Stomach (tissue), 9 donors: Measurements from ENCODE around the gene PRRX1. TPM values are rescaled to one million over a fixed set of nuclear protein-coding genes. Genes with fewer than 3 reads are reported as not detected.

Source experiments
- DNase-seq, 2 donors: peaks; one replicate each; pipeline versions ENCODE4 v3.0.0 to v3.0.0-alpha.2; 2013 to 2019
- H3K27ac ChIP-seq, 5 donors: fragments of 200-600 bp in 4 of 5; sonication (generic) in 4 of 5; one replicate each; pipeline ENCODE4 v1.5.1; 2013 to 2019; ENCODE audit warnings: mild to moderate bottlenecking in 1 of 5, moderate library complexity in 1 of 5
- H3K27me3 ChIP-seq, 3 donors: fragments of 200-600 bp; sonication (generic); one replicate each; pipeline ENCODE4 v1.5.1; 2017 to 2019; ENCODE audit warnings: mixed run types in 1 of 3
- H3K36me3 ChIP-seq, 4 donors: fragments of 200-600 bp; sonication (generic); 1 replicate in 3 of 4; 2 replicates in 1 of 4; pipeline ENCODE4 v1.5.1; 2016 to 2019
- H3K4me1 ChIP-seq, 4 donors: fragments of 200-600 bp; sonication (generic); one replicate each; pipeline ENCODE4 v1.5.1; 2016 to 2019
- H3K4me3 ChIP-seq, 4 donors: fragments of 200-600 bp; sonication (generic) in 3 of 4; one replicate each; pipeline ENCODE4 v1.5.1; 2016 to 2019; ENCODE audit warnings: mild to moderate bottlenecking in 1 of 4
- H3K9me3 ChIP-seq, 4 donors: fragments of 200-600 bp; sonication (generic); one replicate each; pipeline ENCODE4 v1.5.1; 2016 to 2019
- EP300 ChIP-seq: sonication (generic); formaldehyde crosslinking; IDR thresholded peaks from one replicate; pipeline ENCODE4 v1.6.1; 2017; ENCODE audit warnings: antibody characterized with exemption
- POLR2A ChIP-seq, 4 donors: fragments of 450-650 bp; IDR thresholded peaks; one replicate each; pipeline ENCODE4 v1.6.1; 2016; ENCODE audit warnings: antibody characterized with exemption in 4 of 4, control low read depth in 2 of 4, mild to moderate bottlenecking in 1 of 4, moderate library complexity in 1 of 4
- POLR2AphosphoS5 ChIP-seq, 3 donors: sonication (generic); formaldehyde crosslinking; IDR thresholded peaks; one replicate each; pipeline ENCODE4 v1.6.1; 2016; ENCODE audit warnings: antibody characterized with exemption in 3 of 3
- WGBS, 5 donors: extraction: QIAGEN DNeasy Blood & Tissue Kit in 3 of 5; methylation state at CpG; one replicate each; pipeline versions ENCODE4 v1.1.5 to v1.1.7; 2013 to 2018; 5-methylcytosine and 5-hydroxymethylcytosine counted together
- intact Hi-C: fragments of 100-400 bp; cut with DNase I; formaldehyde crosslinking; loops from one replicate; pipeline ENCODE4 v1.15.1; 2023; ENCODE audit warnings: low total_unique reads
- polyA plus RNA-seq, 3 donors: library from polyadenylated mRNA; stranded (reverse); fragments of 200-250 nt; gene quantifications; one replicate each; pipeline ENCODE4 v1.2.3, GENCODE V29; 2013
- total RNA-seq, 5 donors: library from RNA; depleted of rRNA; stranded (reverse); fragments of >200 nt; gene quantifications; one replicate each; pipeline versions ENCODE4 v1.1.0 to v1.2.3, GENCODE V29; 2014 to 2016
- TF ChIP-seq, protein P1 (sequence below), 7 experiments: fragments of 450-650 bp in 4 of 7; fragments of 200-600 bp in 3 of 7; sonication (generic) in 3 of 7; IDR thresholded peaks; one replicate each; pipeline ENCODE4 v1.5.1; 2016 to 2019; ENCODE audit warnings: antibody characterized with exemption in 7 of 7, control low read depth in 2 of 7, mild to moderate bottlenecking in 1 of 7
- donor health status: healthy with polysubstance abuse.
- donor health status: Bipolar disorder and iron deficiency.
- donor health status: healthy.

PRRX1 gene
- total and polyA plus RNA-seq, 8 donors: 0.45 to 8.3 (median 1.3) TPM

GRCh38 chr1:170703591-170703990 lies 39.7 kb downstream of the PRRX1 start:
- intact Hi-C loops: no loop called here
- Histone ChIP-seq H3K27ac (no peak overlapping the region), H3K9me3 (no peaks in the 10 kb centered on the region), H3K4me1 (no peaks in the 10 kb centered on the region), H3K36me3 (no peaks in the 10 kb centered on the region), H3K27me3 (no peaks in the 10 kb centered on the region), H3K4me3 (no peak overlapping the region)
- TF ChIP-seq, protein P1, sequence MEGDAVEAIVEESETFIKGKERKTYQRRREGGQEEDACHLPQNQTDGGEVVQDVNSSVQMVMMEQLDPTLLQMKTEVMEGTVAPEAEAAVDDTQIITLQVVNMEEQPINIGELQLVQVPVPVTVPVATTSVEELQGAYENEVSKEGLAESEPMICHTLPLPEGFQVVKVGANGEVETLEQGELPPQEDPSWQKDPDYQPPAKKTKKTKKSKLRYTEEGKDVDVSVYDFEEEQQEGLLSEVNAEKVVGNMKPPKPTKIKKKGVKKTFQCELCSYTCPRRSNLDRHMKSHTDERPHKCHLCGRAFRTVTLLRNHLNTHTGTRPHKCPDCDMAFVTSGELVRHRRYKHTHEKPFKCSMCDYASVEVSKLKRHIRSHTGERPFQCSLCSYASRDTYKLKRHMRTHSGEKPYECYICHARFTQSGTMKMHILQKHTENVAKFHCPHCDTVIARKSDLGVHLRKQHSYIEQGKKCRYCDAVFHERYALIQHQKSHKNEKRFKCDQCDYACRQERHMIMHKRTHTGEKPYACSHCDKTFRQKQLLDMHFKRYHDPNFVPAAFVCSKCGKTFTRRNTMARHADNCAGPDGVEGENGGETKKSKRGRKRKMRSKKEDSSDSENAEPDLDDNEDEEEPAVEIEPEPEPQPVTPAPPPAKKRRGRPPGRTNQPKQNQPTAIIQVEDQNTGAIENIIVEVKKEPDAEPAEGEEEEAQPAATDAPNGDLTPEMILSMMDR (IDR thresholded peaks at IDR 0.05): no peak
- no peak for TF ChIP-seq POLR2A (IDR thresholded peaks at IDR 0.05)
- no peak for DNase-seq
- WGBS, 5 donors: 77 to 87% (median 81%) methylated on average over 2 of the region's 2 CpGs

GRCh38 chr1:170704256-170704655 lies 40.3 kb downstream of the PRRX1 start:
- Histone ChIP-seq H3K27me3 (no peaks in the 10 kb centered on the region), H3K27ac (no peak overlapping the region), H3K9me3 (no peaks in the 10 kb centered on the region), H3K4me1 (no peaks in the 10 kb centered on the region), H3K36me3 (no peaks in the 10 kb centered on the region), H3K4me3 (no peak overlapping the region)
- intact Hi-C loops: no loop called here
- DNase-seq: no peak
- TF ChIP-seq, protein P1 (IDR thresholded peaks at IDR 0.05): no peak
- TF ChIP-seq EP300: no peak
- TF ChIP-seq POLR2AphosphoS5 (IDR thresholded peaks at IDR 0.05): no peak
- TF ChIP-seq POLR2A (IDR thresholded peaks at IDR 0.05): no peak
- 76 to 91% (median 87%) methylated on average over 3 of the region's 3 CpGs for WGBS, 5 donors

GRCh38 chr1:170705981-170706380 lies 42.0 kb downstream of the PRRX1 start:
- Histone ChIP-seq H3K4me3 (no peak overlapping the region), H3K36me3 (no peaks in the 10 kb centered on the region), H3K4me1 (no peaks in the 10 kb centered on the region), H3K9me3 (no peaks in the 10 kb centered on the region), H3K27ac (no peak overlapping the region), H3K27me3 (no peaks in the 10 kb centered on the region)
- intact Hi-C loops: no loop called here
- DNase-seq: no peak
- no peak for TF ChIP-seq EP300
- TF ChIP-seq, protein P1 (IDR thresholded peaks at IDR 0.05): no peak
- TF ChIP-seq POLR2A (IDR thresholded peaks at IDR 0.05): no peak
- no peak for TF ChIP-seq POLR2AphosphoS5 (IDR thresholded peaks at IDR 0.05)

GRCh38 chr1:170707117-170707516 lies 43.2 kb downstream of the PRRX1 start:
- no peak overlapping the region for H3K27ac ChIP-seq
- H3K9me3 ChIP-seq: no peaks in the 10 kb centered on the region
- intact Hi-C loops: no loop called here
- no peaks in the 10 kb centered on the region for H3K27me3 ChIP-seq
- no peaks in the 10 kb centered on the region for H3K4me1 ChIP-seq
- no peak overlapping the region for H3K4me3 ChIP-seq
- no peak for DNase-seq
- no peaks in the 10 kb centered on the region for H3K36me3 ChIP-seq
- TF ChIP-seq, protein P1 (IDR thresholded peaks at IDR 0.05): no peak
- TF ChIP-seq POLR2AphosphoS5 (IDR thresholded peaks at IDR 0.05) (no peak), EP300 (no peak), POLR2A (IDR thresholded peaks at IDR 0.05) (no peak)
